H1 (cell line): Measurements from ENCODE around the gene PKNOX1. TPM values are rescaled to one million over a fixed set of nuclear protein-coding genes. Genes with fewer than 3 reads are reported as not detected.
A peak's percentile ranks its signal among the peaks of the same experiment; 100 is the strongest.

Experiments used
- CTCF ChIA-PET: fragments of 300-600 bp; sonication (Branson Sonifier 250); formaldehyde crosslinking; loops from one replicate; lab custom pipeline; 2021; ENCODE audit not compliant: partially characterized antibody; lab: Charles Lee
- POLR2A ChIA-PET: fragments of 300-600 bp; sonication (Branson Sonifier 250); formaldehyde crosslinking; loops from one replicate; lab custom pipeline; 2021; ENCODE audit warnings: inconsistent platforms; ENCODE audit not compliant: partially characterized antibody; lab: Charles Lee
- DNase-seq, 2 experiments: peaks; one replicate each; pipeline versions ENCODE4 v3.0.0 to v3.0.0-alpha.2; 2010 to 2022; ENCODE audit warnings: low spot score in 2 of 2, low read depth in 1 of 2, mixed read lengths in 1 of 2
- FAIRE-seq: peaks from 2 replicates; lab custom pipeline; 2011; peaks lifted over from hg19 to GRCh38; lab: Jason Lieb, UNC
- H2AFZ ChIP-seq: 2 replicates; pipeline ENCODE4 v1.8.1; 2012; ENCODE audit warnings: low read length, inconsistent platforms
- H2AK5ac ChIP-seq: 2 replicates; pipeline ENCODE4 v1.6.1; 2013; ENCODE audit warnings: low read depth, low read length
- H2BK120ac ChIP-seq: replicated peaks from 2 replicates; pipeline ENCODE3; 2013; ENCODE audit warnings: low read depth, low read length, inconsistent platforms
- H2BK12ac ChIP-seq: 2 replicates; pipeline ENCODE4 v1.6.1; 2013; ENCODE audit warnings: low read depth, low read length
- H2BK15ac ChIP-seq: 2 replicates; pipeline ENCODE4 v1.6.1; 2013; ENCODE audit warnings: low read length
- H2BK20ac ChIP-seq: 2 replicates; pipeline ENCODE4 v1.6.1; 2013; ENCODE audit warnings: low read length
- H2BK5ac ChIP-seq: 2 replicates; pipeline ENCODE4 v1.6.1; 2013; ENCODE audit warnings: low read depth, low read length
- H3K14ac ChIP-seq: 2 replicates; pipeline ENCODE4 v1.6.1; 2013; ENCODE audit warnings: inconsistent platforms; ENCODE audit not compliant: insufficient read length
- H3K18ac ChIP-seq: 2 replicates; pipeline ENCODE4 v1.6.1; 2013; ENCODE audit warnings: low read length; ENCODE audit errors: extremely low read depth
- H3K23ac ChIP-seq: 2 replicates; pipeline ENCODE4 v1.6.1; 2013; ENCODE audit warnings: inconsistent platforms; ENCODE audit not compliant: insufficient read length
- H3K23me2 ChIP-seq: 2 replicates; pipeline ENCODE4 v1.6.1; 2013; ENCODE audit warnings: low read depth, low read length
- H3K27ac ChIP-seq: 2 replicates; pipeline ENCODE4 v1.6.1; 2011; ENCODE audit warnings: low read depth, low read length, inconsistent platforms
- H3K27me3 ChIP-seq, 4 experiments: replicated peaks in 1 of 4; 1 replicate in 1 of 4; 2 replicates in 3 of 4; pipeline versions ENCODE4 v1.6.1 to v1.8.1; 2011 to 2013; ENCODE audit warnings: low read length in 3 of 4, mild to moderate bottlenecking in 3 of 4, inconsistent platforms in 2 of 4, mixed read lengths in 2 of 4, moderate library complexity in 1 of 4; ENCODE audit not compliant: control insufficient read depth in 3 of 4, insufficient read depth in 3 of 4; ENCODE audit errors: extremely low read depth in 1 of 4
- H3K36me3 ChIP-seq, 4 experiments: 2 replicates each; pipeline versions ENCODE4 v1.6.1 to v1.8.1; 2011 to 2013; ENCODE audit warnings: mild to moderate bottlenecking in 4 of 4, low read length in 3 of 4, moderate library complexity in 2 of 4, control low read depth in 1 of 4, inconsistent platforms in 1 of 4; ENCODE audit not compliant: insufficient read depth in 4 of 4, control insufficient read depth in 2 of 4
- H3K4ac ChIP-seq: replicated peaks from 2 replicates; pipeline ENCODE3; 2013; ENCODE audit warnings: low read length, low read depth, mixed read lengths, inconsistent platforms; ENCODE audit not compliant: insufficient read length
- H3K4me1 ChIP-seq, 4 experiments: replicated peaks in 1 of 4; 1 replicate in 1 of 4; 2 replicates in 3 of 4; pipeline versions ENCODE4 v1.6.1 to v1.8.1; 2011 to 2013; ENCODE audit warnings: low read length in 3 of 4, inconsistent platforms in 2 of 4, mixed read lengths in 1 of 4; ENCODE audit not compliant: insufficient read depth in 4 of 4, control insufficient read depth in 3 of 4
- H3K4me2 ChIP-seq, 2 experiments: 2 replicates each; pipeline versions ENCODE4 v1.6.1 to v1.8.1; 2011 to 2013; ENCODE audit warnings: low read depth in 2 of 2, low read length in 2 of 2, control low read depth in 1 of 2, inconsistent platforms in 1 of 2, mild to moderate bottlenecking in 1 of 2; ENCODE audit not compliant: insufficient read depth in 1 of 2
- H3K4me3 ChIP-seq, 4 experiments: fragments of 200-600, 300-600 bp in 1 of 4; sonication (generic), shearing (Covaris generic), sonication (Bioruptor Twin) in 1 of 4; 2 replicates each; pipeline versions ENCODE4 v1.5.1 to v1.8.1; 2011 to 2016; ENCODE audit warnings: low read length in 4 of 4, low read depth in 3 of 4, control low read depth in 2 of 4, inconsistent platforms in 2 of 4, mild to moderate bottlenecking in 2 of 4, mixed read lengths in 1 of 4, moderate library complexity in 1 of 4; ENCODE audit not compliant: insufficient read depth in 2 of 4; ENCODE audit errors: extremely low read depth in 1 of 4
- H3K56ac ChIP-seq: replicated peaks from 2 replicates; pipeline ENCODE3; 2013; ENCODE audit warnings: low read depth, mild to moderate bottlenecking, mixed read lengths, low read length, inconsistent platforms; ENCODE audit not compliant: insufficient read length
- H3K79me1 ChIP-seq: 2 replicates; pipeline ENCODE4 v1.6.1; 2013; ENCODE audit warnings: low read depth, low read length, control low read depth
- H3K79me2 ChIP-seq, 2 experiments: 2 replicates each; pipeline versions ENCODE4 v1.6.1 to v1.8.1; 2012 to 2013; ENCODE audit warnings: low read length in 2 of 2, mild to moderate bottlenecking in 2 of 2, inconsistent platforms in 1 of 2; ENCODE audit not compliant: insufficient read depth in 2 of 2, control insufficient read depth in 1 of 2
- H3K9ac ChIP-seq, 4 experiments: replicated peaks in 1 of 4; 1 replicate in 1 of 4; 2 replicates in 3 of 4; pipeline versions ENCODE4 v1.6.1 to v1.8.1; 2011 to 2013; ENCODE audit warnings: low read depth in 3 of 4, low read length in 3 of 4, control low read depth in 2 of 4, mild to moderate bottlenecking in 2 of 4, moderate library complexity in 2 of 4, inconsistent platforms in 1 of 4; ENCODE audit errors: extremely low read depth in 1 of 4
- H3K9me3 ChIP-seq, 2 experiments: 2 replicates each; pipeline versions ENCODE4 v1.6.1 to v1.8.1; 2012 to 2013; ENCODE audit warnings: mild to moderate bottlenecking in 2 of 2, moderate library complexity in 2 of 2, control low read depth in 1 of 2, inconsistent platforms in 1 of 2, low read depth in 1 of 2, low read length in 1 of 2, mixed read lengths in 1 of 2; ENCODE audit not compliant: insufficient read depth in 2 of 2
- H4K20me1 ChIP-seq, 2 experiments: replicated peaks in 1 of 2; 2 replicates each; pipeline versions ENCODE3 to v1.8.1; 2011 to 2013; ENCODE audit warnings: inconsistent platforms in 2 of 2, low read length in 2 of 2, mild to moderate bottlenecking in 1 of 2; ENCODE audit not compliant: insufficient read depth in 2 of 2, control insufficient read depth in 1 of 2
- H4K5ac ChIP-seq: 2 replicates; pipeline ENCODE4 v1.6.1; 2013; ENCODE audit warnings: low read length, low read depth, mixed read lengths, inconsistent platforms; ENCODE audit not compliant: insufficient read length
- H4K8ac ChIP-seq: 2 replicates; pipeline ENCODE4 v1.8.0; 2013; ENCODE audit warnings: mild to moderate bottlenecking, moderate library complexity, low read length, inconsistent platforms; ENCODE audit not compliant: insufficient read depth; ENCODE audit errors: extremely low read depth
- H4K91ac ChIP-seq: replicated peaks from 2 replicates; pipeline ENCODE3; 2013; ENCODE audit warnings: low read length, mixed read lengths, inconsistent platforms; ENCODE audit not compliant: insufficient read length
- CEBPB ChIP-seq: IDR thresholded peaks from 2 replicates; pipeline ENCODE4 v1.6.1; 2012; ENCODE audit warnings: low read depth, low read length
- EZH2 ChIP-seq: fragments of 200-600 bp; sonication (generic); IDR thresholded peaks from 2 replicates; pipeline ENCODE4 v1.7.1; 2012; ENCODE audit warnings: low read depth, mild to moderate bottlenecking, moderate library complexity, low read length, inconsistent platforms; ENCODE audit not compliant: severe bottlenecking
- PHF8 ChIP-seq: fragments of 200-600 bp; sonication (generic); conservative IDR thresholded peaks from 2 replicates; pipeline ENCODE4 v1.7.1; 2012; ENCODE audit warnings: low read depth, mild to moderate bottlenecking, inconsistent platforms, low read length, moderate library complexity
- SIN3A ChIP-seq, 2 experiments: IDR thresholded peaks in 1 of 2; conservative IDR thresholded peaks in 1 of 2; 2 replicates each; pipeline ENCODE4 v1.6.1; 2011 to 2012; ENCODE audit warnings: low read length in 2 of 2, improper control_type of control experiment in 1 of 2, low read depth in 1 of 2, mild to moderate bottlenecking in 1 of 2
- SIX5 ChIP-seq: IDR thresholded peaks from 2 replicates; pipeline ENCODE4 v1.6.1; 2011; ENCODE audit warnings: mild to moderate bottlenecking, low read depth, low read length
- WGBS, 2 experiments: shearing (Covaris generic) in 1 of 2; methylation state at CpG; one replicate each; pipeline versions ENCODE4 v1.1.6 to v1.1.7; 2013 to 2015; ENCODE audit warnings: low lambda C conversion rate in 2 of 2, mixed read lengths in 2 of 2, inconsistent platforms in 1 of 2, low coverage in 1 of 2, missing lambda C conversion rate in 1 of 2; ENCODE audit not compliant: insufficient replicate concordance in 2 of 2, insufficient coverage in 1 of 2, insufficient read length in 1 of 2; ENCODE audit errors: extremely low coverage in 1 of 2, missing lambda C conversion rate in 1 of 2; 5-methylcytosine and 5-hydroxymethylcytosine counted together
- polyA plus RNA-seq, 7 experiments: library from polyadenylated mRNA; depleted of rRNA in 3 of 7; stranded (reverse) in 5 of 7; unstranded in 2 of 7; fragments of >200 nt in 5 of 7; fragments of 200-250 nt in 2 of 7; gene quantifications; 1 replicate in 5 of 7; 2 replicates in 1 of 7; 4 replicates in 1 of 7; pipeline versions ENCODE4 v1.2.1 to v1.2.3, GENCODE V29; 2011 to 2013; ENCODE audit warnings: missing spikeins in 2 of 7, mixed read lengths in 2 of 7
- total RNA-seq: library from RNA; stranded (reverse); fragmentation: NEBNext Ultra II Directional; extraction: Animal tissue kit (Norgen Biotek cat#: 25700); gene quantifications from 2 replicates; pipeline ENCODE4 v1.2.1, GENCODE V29; 2021
- TF ChIP-seq, protein P1 (sequence below): IDR thresholded peaks from 2 replicates; pipeline ENCODE4 v1.6.1; 2012; ENCODE audit warnings: low read length, inconsistent platforms

PKNOX1 gene
- total and polyA plus RNA-seq, 2 of the 8 experiments (the other 6 are each of a cell fraction or from before 2014, with no cell fraction given) = 20.4 to 31.9 TPM

DNA sequence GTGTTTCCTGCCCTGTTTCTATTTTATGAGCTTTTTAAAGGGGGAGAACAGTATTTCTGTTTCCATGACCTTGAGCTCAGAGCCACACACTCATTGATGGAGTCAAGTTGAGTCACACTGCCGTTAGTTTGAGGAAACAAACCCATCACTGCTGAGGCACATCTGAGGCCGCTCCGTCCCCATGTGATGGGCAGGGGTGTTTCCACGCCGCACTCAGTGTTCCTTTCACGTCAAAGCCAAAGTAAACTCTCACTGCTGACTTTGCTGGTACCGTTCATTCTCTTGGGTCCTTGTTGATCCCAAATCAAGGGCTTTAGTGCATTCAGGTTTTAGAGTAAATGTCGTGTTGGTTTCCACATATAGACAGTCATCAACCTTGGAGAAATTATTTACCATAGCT, 48.8 kb downstream of the PKNOX1 start:
- Histone ChIP-seq H2BK15ac (no peak overlapping the region), H3K4ac (no peak overlapping the region), H3K4me1 (0 out of 7 replicates have a peak, but pooled peaks cover 0 to 2% (median 0%) of the 10 kb centered on the region in 4 experiments), H2BK5ac (peak overlapping the region; percentile 85), H4K20me1 (no peaks in the 10 kb centered on the region), H2BK12ac (0 out of 2 replicates have a peak overlapping the region, but pooled peaks have one; percentile 43), H4K91ac (peak overlapping the region; percentile 25), H3K79me2 (no peaks in the 10 kb centered on the region), H3K79me1 (peaks cover 2% of the 10 kb centered on the region; the same call in 1 of the 2 replicates), H3K23me2 (0 out of 2 replicates have a peak, but pooled peaks cover 2% of the 10 kb centered on the region), H2AFZ (no peak overlapping the region), H3K9me3 (no peaks in the 10 kb centered on the region), H3K56ac (no peak overlapping the region), H3K27me3 (no peaks in the 10 kb centered on the region), H3K14ac (no peak overlapping the region), H3K36me3 (peaks cover 4 to 28% (median 6%) of the 10 kb centered on the region in 4 experiments; a peak in 6 of 8 replicates), H3K23ac (no peak overlapping the region), H3K18ac (no peak overlapping the region), H4K8ac (no peak overlapping the region), H2BK120ac (no peak overlapping the region), H2BK20ac (no peak overlapping the region), H4K5ac (no peak overlapping the region), H3K27ac (no peak overlapping the region), H3K4me3 (no peak overlapping the region), H2AK5ac (no peak overlapping the region), H3K9ac (no peak overlapping the region), H3K4me2 (no peak overlapping the region)
- WGBS, 2 experiments = 92% methylated on average over 8 of the region's 8 CpGs; no CpG with 5 or more reads in 1 of the 2 experiments
- ChIA-PET POLR2A (no interaction called here), CTCF (interaction anchor here (0.7 kb wide), 1 partner anchor 9 kb away, joined by 3 read pairs; no protein-coding TSS in a partner anchor)
- TF ChIP-seq EZH2 (no peak), SIX5 (no peak), PHF8 (no peak), CEBPB (no peak), SIN3A (conservative IDR thresholded peaks at IDR 0.05 in 1 of 2, IDR thresholded peaks at IDR 0.05 in 1 of 2; ENCODE audit: low read depth in 1 of 2, low read length in 2 of 2) (no peak)
- TF ChIP-seq, protein P1, sequence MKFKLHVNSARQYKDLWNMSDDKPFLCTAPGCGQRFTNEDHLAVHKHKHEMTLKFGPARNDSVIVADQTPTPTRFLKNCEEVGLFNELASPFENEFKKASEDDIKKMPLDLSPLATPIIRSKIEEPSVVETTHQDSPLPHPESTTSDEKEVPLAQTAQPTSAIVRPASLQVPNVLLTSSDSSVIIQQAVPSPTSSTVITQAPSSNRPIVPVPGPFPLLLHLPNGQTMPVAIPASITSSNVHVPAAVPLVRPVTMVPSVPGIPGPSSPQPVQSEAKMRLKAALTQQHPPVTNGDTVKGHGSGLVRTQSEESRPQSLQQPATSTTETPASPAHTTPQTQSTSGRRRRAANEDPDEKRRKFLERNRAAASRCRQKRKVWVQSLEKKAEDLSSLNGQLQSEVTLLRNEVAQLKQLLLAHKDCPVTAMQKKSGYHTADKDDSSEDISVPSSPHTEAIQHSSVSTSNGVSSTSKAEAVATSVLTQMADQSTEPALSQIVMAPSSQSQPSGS = no peak
- DNase-seq (no peak), FAIRE-seq (no peak)
